ENCODE measurements around the gene CXCL12. TPM values are rescaled to one million over a fixed set of nuclear protein-coding genes. Genes with fewer than 3 reads are reported as not detected.

The CXCL12 gene
- total and polyA plus RNA-seq, 2 of the 13 experiments (the other 11 are each of a cell fraction or from before 2014, with no cell fraction given): not detected

DNA sequence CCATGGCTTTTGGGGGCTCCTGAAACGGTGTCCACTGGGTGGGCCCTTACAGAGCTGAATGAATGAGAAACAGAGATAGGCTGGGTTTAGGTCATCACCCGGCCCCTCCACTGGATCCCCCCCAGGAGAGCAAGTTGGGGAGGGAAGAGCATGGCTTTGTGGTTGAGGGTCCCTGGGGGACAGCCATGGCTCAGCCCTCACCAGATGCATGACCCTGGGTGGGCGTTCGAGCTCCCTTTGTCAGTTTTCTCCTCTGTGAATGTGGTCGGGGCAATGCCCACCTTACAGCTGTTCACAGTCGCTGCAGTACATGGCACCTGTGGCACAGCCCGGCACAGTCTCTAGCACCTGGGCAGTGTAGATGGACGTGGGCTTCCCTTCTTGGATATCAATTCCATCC is 40.6 kb upstream of the CXCL12 start:
- no peak overlapping the region for H3K4me3 ChIP-seq (replicated peaks in 1 of 3; ENCODE audit: insufficient read depth in 1 of 3, low read depth in 2 of 3, low read length in 3 of 3)
- H3K79me2 ChIP-seq (ENCODE audit: insufficient read depth, low read length): no peaks in the 10 kb centered on the region
- 24% methylated on average over 7 of the region's 8 CpGs for WGBS (ENCODE audit: low lambda C conversion rate)
- no peak overlapping the region for H2AFZ ChIP-seq (ENCODE audit: low read length)
- ChIA-PET CTCF (ENCODE audit: low intra/inter-chr PET ratio, low total read pairs) (no interaction called here), POLR2A (no interaction called here)
- ATAC-seq: no peak
- no peaks in the 10 kb centered on the region for H3K4me1 ChIP-seq (ENCODE audit: insufficient read depth, low read length)
- no TSS peak for BruUV-seq (replicated peaks)
- H3K36me3 ChIP-seq (replicated peaks in 1 of 2; ENCODE audit: control insufficient read depth in 1 of 2, insufficient read depth in 2 of 2, low read length in 2 of 2): no peaks in the 10 kb centered on the region
- H3K4me2 ChIP-seq (ENCODE audit: low read depth, low read length): no peak overlapping the region
- H4K20me1 ChIP-seq (ENCODE audit: insufficient read depth, low read length): no peaks in the 10 kb centered on the region
- H3K9ac ChIP-seq (ENCODE audit: insufficient read depth, low read depth, low read length): no peak overlapping the region
- in situ Hi-C loops (cut with HindIII; ENCODE audit: extremely low pct_ligation_motif_present, low pct_unique_long_range_greater_than_20kb) (no loop called here), intact Hi-C loops (cut with micrococcal nuclease; ENCODE audit: unreplicated experiment) (no loop called here)
- no peaks in the 10 kb centered on the region for H3K9me3 ChIP-seq (ENCODE audit: low read length)
- H3K27ac ChIP-seq (ENCODE audit: extremely low read length, insufficient read depth, low read length): no peak overlapping the region
- DNase-seq (ENCODE audit: low spot score): no peak
- FAIRE-seq: no peak
- TF ChIP-seq, protein P1, sequence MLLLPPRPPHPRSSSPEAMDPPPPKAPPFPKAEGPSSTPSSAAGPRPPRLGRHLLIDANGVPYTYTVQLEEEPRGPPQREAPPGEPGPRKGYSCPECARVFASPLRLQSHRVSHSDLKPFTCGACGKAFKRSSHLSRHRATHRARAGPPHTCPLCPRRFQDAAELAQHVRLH (CRISPR knock-in tag; IDR thresholded peaks at IDR 0.05; ENCODE audit: borderline replicate concordance, low read depth): no peak
- TF ChIP-seq LCORL (IDR thresholded peaks at IDR 0.05) (no peak), LCORL (CRISPR knock-in tag; IDR thresholded peaks at IDR 0.05) (no peak), KAT2B (IDR thresholded peaks at IDR 0.05; ENCODE audit: borderline replicate concordance, low read depth, low read length) (no peak), ZNF7 (CRISPR knock-in tag; IDR thresholded peaks at IDR 0.05) (no peak), ZEB1 (IDR thresholded peaks at IDR 0.05; ENCODE audit: insufficient replicate concordance, low read depth) (no peak), KDM3A (CRISPR knock-in tag; IDR thresholded peaks at IDR 0.05; ENCODE audit: low read depth) (no peak), ZNF446 (CRISPR knock-in tag; IDR thresholded peaks at IDR 0.05) (no peak), FLYWCH1 (CRISPR knock-in tag; IDR thresholded peaks at IDR 0.05) (no peak), PAX8 (CRISPR knock-in tag; IDR thresholded peaks at IDR 0.05; ENCODE audit: borderline replicate concordance) (no peak)
- no peaks in the 10 kb centered on the region for H3K27me3 ChIP-seq (ENCODE audit: control insufficient read depth in 1 of 2, insufficient read depth in 2 of 2, low read length in 2 of 2)

DNA sequence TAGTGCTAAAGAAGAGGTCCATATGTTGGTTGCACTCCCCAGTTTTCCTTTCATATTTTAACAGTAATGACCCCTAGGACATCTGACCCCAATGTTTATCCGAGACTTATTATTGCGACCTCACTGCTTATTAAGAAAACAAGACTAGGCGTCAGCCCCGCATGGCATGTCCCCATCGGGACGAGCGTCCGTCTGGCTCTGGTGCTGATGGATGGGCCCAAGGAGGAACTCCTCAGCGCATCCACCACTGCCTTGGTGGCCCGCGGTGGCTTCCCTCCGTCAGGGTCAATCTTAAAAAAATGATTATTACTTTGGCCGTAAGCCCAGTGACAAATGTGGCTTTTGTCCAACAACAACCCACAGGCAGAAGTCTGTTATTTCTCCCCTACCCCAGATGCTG is 40.1 kb upstream of the CXCL12 start:
- ChIA-PET CTCF (ENCODE audit: low intra/inter-chr PET ratio, low total read pairs) (no interaction called here), POLR2A (no interaction called here)
- H2AFZ ChIP-seq (ENCODE audit: low read length): no peak overlapping the region
- FAIRE-seq (no peak), ATAC-seq (no peak), DNase-seq (ENCODE audit: low spot score) (no peak)
- no peak overlapping the region for H3K9ac ChIP-seq (ENCODE audit: insufficient read depth, low read depth, low read length)
- H3K79me2 ChIP-seq (ENCODE audit: insufficient read depth, low read length): no peaks in the 10 kb centered on the region
- no peak overlapping the region for H3K27ac ChIP-seq (ENCODE audit: extremely low read length, insufficient read depth, low read length)
- WGBS (ENCODE audit: low lambda C conversion rate): 27% methylated on average over 13 of the region's 13 CpGs
- H4K20me1 ChIP-seq (ENCODE audit: insufficient read depth, low read length): no peaks in the 10 kb centered on the region
- H3K4me1 ChIP-seq (ENCODE audit: insufficient read depth, low read length): no peaks in the 10 kb centered on the region
- no peak overlapping the region for H3K4me3 ChIP-seq (replicated peaks in 1 of 3; ENCODE audit: insufficient read depth in 1 of 3, low read depth in 2 of 3, low read length in 3 of 3)
- H3K9me3 ChIP-seq (ENCODE audit: low read length): no peaks in the 10 kb centered on the region
- intact Hi-C loops (cut with micrococcal nuclease; ENCODE audit: unreplicated experiment) (no loop called here), in situ Hi-C loops (cut with HindIII; ENCODE audit: extremely low pct_ligation_motif_present, low pct_unique_long_range_greater_than_20kb) (no loop called here)
- no peak overlapping the region for H3K4me2 ChIP-seq (ENCODE audit: low read depth, low read length)
- no peaks in the 10 kb centered on the region for H3K36me3 ChIP-seq (replicated peaks in 1 of 2; ENCODE audit: control insufficient read depth in 1 of 2, insufficient read depth in 2 of 2, low read length in 2 of 2)
- no TSS peak for BruUV-seq (replicated peaks)
- no peaks in the 10 kb centered on the region for H3K27me3 ChIP-seq (ENCODE audit: control insufficient read depth in 1 of 2, insufficient read depth in 2 of 2, low read length in 2 of 2)
- no peak for TF ChIP-seq JARID2 (CRISPR knock-in tag; IDR thresholded peaks at IDR 0.05; ENCODE audit: insufficient replicate concordance)
- TF ChIP-seq DMAP1 (CRISPR knock-in tag; IDR thresholded peaks at IDR 0.05): no peak
- TF ChIP-seq STAG1 (CRISPR knock-in tag; IDR thresholded peaks at IDR 0.05): no peak
- TF ChIP-seq ZNF382 (CRISPR knock-in tag; IDR thresholded peaks at IDR 0.05; ENCODE audit: borderline replicate concordance): no peak
- TF ChIP-seq ZSCAN20 (CRISPR knock-in tag; IDR thresholded peaks at IDR 0.05; ENCODE audit: borderline replicate concordance): no peak
- no peak for TF ChIP-seq FOXO1 (CRISPR knock-in tag; IDR thresholded peaks at IDR 0.05)
- TF ChIP-seq PLRG1 (conservative IDR thresholded peaks at IDR 0.05): no peak
- no peak for TF ChIP-seq MTF2 (CRISPR knock-in tag; IDR thresholded peaks at IDR 0.05; ENCODE audit: borderline replicate concordance)
- TF ChIP-seq, protein P2, sequence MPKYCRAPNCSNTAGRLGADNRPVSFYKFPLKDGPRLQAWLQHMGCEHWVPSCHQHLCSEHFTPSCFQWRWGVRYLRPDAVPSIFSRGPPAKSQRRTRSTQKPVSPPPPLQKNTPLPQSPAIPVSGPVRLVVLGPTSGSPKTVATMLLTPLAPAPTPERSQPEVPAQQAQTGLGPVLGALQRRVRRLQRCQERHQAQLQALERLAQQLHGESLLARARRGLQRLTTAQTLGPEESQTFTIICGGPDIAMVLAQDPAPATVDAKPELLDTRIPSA (CRISPR knock-in tag; IDR thresholded peaks at IDR 0.05; ENCODE audit: borderline replicate concordance): no peak
- no peak for TF ChIP-seq EP300 (IDR thresholded peaks at IDR 0.05; ENCODE audit: low read depth in 2 of 2, low read length in 2 of 2)
- TF ChIP-seq EP300 (CRISPR knock-in tag; IDR thresholded peaks at IDR 0.05; ENCODE audit: borderline replicate concordance): no peak
- TF ChIP-seq RBAK (CRISPR knock-in tag; IDR thresholded peaks at IDR 0.05): no peak
- no peak for TF ChIP-seq NR2F6 (IDR thresholded peaks at IDR 0.05)
- no peak for TF ChIP-seq NR2F6 (CRISPR knock-in tag; IDR thresholded peaks at IDR 0.05)
- TF ChIP-seq ELF1 (CRISPR knock-in tag; IDR thresholded peaks at IDR 0.05): no peak

All from HepG2 (cell line).